DLD1 (cell line): ENCODE measurements around the gene MYO7B.

Source experiments
- in situ Hi-C: cut with HindIII; loops from 2 replicates; pipeline ENCODE4 v1.10.0; 2017; ENCODE audit warnings: low sequenced_read_pairs

The MYO7B gene

DNA sequence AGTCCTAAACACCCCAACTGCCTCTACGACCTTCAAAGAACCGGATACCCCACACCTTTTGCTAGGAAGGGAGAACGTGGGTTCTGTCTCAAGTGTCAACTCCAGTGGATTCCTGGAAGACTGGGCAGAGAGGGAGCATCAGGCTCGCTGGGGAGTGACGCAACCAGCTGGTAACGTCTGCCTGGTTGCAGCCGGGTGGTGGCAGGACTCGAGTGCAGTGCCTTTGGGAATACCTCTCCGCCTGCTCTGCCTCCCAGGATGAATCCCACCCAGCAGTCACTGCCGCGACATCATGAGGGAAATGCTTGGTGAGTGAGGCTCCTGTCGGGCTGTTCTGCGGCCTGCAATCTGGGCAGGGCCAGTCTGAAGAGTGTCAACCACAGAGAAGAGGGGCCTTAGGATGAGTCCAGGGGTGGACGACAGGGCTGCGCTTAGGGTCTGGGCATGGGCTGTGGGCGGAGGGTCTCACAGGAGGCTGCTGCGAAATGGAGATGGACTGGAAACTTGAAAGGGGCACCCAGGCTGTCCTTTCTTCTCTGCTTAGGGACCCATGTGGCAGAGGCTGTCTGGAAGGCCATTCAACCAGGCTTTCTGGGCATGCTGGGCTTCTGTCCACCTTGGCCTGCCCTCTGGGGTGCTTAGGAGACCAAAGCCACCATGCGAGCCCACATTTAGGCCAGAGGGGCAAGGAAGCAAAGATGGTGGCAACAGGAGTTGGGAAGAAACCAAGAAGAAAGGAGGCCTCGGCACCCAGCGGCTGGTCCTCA, 123.3 kb downstream of the MYO7B start:
- in situ Hi-C loops: no loop called here

DNA sequence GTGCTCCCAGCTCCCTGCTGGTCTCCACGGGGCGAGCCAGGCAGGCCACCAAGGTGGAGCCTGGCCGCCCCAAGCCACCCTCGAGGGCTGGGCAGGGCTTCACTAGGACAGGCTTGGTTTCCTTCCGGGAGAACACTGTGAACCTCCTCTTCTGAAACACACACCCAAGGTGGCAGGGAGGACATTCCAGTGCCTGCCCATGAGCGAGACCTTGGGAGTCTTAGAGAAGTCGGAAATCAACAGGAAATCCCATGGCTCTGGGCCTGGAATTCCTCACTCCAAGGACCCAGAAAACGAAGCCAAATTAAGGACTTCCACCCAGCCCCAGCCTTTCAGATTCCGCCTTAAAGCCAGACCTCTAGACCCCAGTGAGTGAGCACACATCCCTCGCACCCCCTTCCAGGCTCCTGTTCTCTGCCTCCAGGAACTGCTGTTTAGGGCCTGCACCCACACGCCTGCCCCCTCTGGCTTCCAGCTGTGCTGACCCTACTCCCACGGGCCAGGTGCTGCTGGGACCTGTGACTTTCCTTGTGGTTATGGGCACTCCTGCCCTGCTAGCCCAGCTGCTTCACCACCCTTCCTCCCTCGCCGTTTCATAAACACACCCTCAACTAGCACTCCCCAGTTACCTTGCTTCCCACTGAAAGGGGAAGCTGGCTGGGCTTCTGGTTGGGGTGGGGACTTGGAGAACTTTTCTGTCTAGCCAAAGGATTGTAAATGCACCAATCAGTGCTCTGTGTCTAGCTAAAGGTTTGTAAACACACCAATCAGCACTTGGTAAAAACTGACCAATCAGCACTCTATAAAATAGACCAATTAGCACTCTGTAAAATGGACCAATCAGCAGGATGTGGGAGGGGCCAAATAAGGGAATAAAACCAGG, 124.2 kb downstream of the MYO7B start:
- in situ Hi-C loops: no loop called here

DNA sequence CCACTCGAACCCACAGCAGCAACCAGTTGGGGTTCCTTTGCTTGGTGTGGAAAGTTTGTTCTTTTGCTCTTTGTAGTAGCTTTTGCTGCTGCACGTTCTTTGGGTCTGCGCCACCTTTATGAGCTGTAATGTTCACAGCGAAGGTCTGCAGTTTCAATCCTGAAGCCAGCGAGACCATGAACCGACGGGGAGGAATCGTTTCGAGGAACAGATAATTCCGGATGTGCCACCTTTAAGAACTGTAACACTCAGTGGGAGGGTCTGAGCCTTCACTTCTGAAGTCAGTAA, 124.8 kb downstream of the MYO7B start:
- in situ Hi-C loops: no loop called here

DNA sequence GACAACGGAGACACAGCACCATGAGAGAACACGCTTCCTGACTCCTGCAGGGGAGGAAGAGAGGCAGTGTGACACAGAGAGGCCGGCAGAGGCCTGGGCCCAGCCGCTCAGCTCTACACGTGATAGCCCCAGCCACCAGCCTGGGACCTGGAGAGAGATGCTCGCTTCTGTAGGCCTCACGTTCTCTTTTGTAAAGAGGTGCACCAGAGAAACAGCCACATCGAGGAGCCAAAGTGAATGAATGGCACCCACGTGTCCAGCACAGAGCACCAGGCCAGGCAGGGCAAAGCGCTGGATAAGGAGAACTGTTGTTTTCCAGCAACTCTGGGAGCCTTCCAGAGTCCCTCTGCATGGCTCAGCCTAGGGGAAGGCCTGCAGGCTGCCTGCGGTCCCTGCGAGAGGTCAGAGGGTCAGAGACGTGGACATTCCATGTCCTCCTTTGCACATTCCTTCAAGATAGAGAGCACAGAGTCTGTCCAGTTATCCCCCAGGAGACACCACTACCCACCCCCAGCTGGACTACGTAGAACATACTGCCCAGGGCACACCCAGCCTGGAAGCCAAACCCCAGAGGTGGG, 125.7 kb downstream of the MYO7B start:
- in situ Hi-C loops: no loop called here

DNA sequence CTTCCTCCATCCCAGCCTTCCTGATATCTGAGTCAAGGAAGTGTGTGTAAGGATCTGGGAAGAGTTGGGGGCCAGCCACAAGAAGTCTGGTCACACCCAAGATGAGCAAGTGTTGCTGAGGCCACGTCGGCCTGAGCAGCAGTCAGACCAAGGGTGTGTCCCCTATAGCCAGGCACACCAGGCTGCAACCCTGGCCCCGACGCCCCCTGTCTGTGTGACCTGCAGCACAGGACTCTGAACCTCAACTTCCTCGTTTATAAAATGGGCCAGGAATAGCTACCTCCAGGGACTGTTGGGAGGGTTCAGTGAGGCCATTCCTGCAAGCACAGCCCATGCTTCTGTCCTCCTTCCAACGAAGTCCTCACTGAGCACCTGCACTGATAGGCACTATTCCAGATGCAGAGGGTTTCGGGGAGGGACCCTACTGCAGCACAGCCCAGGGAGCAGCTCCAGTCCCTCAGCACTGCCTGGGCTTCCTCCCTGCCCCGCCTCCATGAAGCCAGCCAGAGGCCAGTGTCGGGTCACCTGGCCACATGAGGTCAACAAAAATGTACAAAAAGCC, 126.5 kb downstream of the MYO7B start:
- in situ Hi-C loops: no loop called here

DNA sequence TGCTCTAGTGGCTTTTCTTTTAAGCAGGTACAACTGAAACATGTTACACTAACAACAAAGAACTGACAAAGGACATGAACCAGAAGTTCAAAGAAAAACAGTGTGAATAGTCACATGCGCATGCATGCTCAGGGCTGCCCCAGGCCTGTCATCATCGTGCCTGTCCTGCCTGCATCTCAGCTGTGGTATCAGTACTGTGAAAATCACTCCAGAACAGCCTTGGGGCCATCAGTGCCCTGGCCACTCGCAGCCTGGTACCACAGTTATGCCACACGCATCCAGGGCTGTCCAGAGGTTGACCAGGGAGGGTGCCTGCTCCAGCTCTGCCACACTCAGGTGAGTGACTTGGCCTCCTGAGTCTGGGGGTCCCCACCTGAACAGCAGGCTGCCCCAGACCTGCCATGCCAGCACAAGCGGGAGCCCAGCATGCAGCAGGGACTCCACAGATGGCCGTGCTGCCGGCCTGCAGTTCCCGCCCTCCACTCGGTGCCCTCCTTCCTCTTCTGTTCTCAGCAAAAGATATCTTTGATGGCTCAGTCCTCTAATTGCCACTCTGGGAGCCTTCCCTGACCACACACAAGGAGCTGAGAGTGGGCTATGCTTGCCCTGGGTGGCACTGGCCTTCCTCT, 127.6 kb downstream of the MYO7B start:
- in situ Hi-C loops: no loop called here

DNA sequence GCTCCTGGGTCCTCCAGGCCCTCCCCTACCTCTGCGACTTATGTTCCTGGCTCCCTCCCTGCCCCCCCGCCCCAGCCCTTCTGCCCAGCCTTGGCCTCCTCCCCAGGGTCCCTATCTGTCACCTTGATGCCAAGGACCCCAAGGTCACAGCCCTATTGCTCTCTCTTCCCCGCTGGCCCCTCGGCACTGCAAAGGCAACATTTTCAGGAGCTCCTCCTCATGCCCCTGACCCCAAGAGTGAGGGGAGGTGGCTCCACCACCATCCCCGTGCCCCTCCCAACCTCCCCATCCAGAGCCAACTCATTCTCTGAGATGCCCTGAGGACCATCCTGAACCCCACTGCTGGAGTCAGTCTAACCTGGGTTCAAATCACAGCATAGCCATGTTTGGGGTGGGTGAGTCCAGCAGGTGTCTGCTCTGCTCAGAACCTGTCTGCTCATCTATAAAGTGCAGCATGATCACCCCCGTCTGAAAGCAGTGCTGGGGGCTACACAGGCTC, 128.1 kb downstream of the MYO7B start:
- in situ Hi-C loops: no loop called here

DNA sequence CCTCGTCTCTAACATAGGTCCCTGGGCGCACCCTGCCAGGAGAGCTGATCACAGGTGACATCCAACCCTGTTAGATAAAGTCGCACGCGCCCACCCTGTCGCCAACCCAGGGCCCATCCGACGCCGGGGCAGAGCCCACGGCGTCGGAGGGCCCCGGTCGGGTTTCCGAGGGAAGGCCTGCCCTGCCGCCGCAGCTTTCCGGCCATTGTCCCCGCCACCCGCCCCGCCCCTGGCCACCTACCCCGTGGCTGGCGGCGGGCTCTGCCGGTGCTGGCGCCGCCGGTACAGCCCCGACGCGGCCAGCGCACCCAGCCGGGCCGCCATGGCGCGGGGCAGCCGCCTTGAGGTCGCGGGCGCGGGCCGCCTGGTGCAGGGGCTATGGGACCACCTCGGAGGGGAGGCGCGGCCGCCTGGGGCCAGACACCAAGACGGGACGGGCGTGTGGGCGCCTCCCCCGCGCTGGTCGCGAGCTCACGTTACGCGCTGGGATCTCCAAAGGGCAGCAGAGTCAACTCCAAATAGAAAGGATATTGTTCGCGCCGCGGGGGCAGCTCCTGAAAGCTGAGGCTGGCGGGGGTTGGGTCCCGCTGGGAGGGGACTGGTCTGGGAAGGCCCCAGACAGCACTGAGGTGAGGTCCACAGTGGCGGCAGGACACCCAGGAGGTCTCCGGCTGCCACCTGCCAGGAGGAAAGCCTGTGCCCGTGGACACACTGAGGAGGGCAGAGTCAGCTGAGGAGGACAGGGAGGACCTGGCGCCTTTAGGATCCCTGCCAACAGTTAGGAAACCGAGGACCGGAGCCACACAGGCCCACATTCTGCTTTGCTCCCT, 128.8 kb downstream of the MYO7B start:
- in situ Hi-C loops: no loop called here

DNA sequence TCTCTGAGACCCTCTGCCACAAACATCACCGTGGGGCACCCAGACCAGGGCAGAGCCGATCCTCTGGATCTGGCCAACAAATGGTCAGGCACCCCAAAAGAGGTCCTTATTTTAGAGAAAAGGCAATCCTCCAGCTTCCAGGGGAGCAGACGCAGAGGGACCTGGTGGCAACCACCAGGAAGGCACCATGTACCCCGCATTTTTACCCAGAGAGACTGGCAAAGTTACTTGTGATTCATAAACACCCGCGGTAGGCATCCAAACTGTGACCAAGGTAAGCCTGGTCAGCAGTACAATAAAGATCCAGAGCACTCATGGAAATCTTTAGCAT, 129.4 kb downstream of the MYO7B start:
- in situ Hi-C loops: no loop called here

DNA sequence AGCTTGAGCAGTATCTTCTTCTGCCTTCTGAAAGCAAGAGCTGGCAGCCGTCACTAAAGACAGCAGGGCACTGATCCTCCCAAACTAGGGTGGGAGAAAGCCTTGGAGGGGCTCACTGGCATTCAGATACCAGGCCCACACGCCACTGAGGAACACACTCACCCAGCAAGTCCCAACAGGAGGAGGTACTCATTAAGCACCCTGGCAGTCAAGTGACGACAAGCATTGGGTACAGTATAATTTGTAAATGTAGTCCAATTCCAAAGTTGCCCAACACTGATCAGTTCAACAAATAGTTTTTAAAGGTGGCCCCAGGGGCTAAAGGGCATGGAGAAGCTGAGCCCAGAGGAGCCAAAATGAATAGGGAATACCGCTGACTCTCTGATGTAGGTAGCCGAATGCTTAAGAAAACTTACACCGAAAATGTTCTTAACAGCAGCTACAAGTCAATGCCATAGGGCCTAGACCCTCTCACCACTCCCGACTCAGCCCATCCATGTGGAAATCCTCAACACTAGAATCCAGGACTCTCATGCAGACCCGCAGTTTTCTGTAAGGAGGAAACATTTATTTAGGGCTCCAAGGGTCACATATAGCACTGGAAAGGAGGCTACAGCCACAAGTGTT, 129.9 kb downstream of the MYO7B start:
- in situ Hi-C loops: no loop called here

DNA sequence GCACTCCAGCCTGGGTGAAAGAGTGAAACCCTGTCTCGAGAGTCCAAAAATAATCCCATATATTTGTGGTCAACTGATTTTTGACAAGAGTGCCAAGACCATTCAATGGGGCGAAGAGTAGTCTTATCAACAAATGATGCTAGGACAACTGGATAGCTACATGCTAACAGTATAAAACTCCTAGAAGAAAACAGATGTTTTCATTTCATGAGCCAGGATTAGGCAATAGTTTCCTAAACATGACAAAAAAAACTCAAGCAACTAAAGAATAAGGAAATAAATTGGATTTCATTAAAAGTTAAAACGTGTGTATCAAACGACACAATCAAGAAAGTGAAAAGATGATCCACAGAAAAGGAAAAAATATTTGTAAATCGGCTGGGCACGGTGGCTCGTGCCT, 133.6 kb downstream of the MYO7B start:
- in situ Hi-C loops: no loop called here

DNA sequence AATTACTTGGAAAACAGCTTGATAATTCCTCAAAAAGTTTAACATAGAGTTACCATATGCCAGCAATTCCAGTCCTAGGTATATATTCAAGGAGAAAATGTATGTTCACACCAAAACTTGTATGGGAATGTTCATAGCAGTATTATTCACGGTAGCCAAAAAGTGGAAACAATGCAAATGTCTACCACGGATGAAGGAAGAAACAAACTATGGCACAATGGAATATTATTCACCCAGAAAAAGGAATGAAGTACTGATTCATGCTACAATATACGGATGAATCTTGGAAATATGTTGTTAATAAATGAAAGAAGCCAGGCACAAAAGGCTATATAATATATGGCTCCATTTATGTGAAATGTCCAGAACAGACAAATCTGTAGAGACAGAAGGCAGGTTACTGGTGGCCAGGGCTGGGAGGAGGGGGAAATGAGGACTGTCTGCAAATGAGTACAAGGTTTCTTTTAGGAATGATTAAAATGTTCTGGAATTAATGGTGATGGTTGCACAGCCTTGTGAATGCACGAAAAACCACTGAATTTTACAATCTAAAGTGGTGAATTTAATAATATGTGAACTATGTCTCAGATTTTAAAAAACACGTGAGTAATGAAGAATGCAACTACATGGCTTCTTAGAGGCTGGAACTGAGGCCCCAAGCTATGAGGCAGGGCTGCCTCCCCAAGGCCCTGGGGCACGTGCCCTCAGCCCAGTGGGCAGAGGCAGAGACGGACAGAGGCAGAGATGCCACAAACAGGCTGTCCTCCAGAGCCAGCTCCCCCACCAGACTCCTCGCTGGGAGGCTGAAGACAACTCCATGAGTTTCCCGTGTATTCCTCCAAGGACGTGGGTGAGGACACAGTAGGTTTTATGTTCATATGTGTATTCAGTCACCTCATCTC, 134.8 kb downstream of the MYO7B start:
- in situ Hi-C loops: no loop called here

DNA sequence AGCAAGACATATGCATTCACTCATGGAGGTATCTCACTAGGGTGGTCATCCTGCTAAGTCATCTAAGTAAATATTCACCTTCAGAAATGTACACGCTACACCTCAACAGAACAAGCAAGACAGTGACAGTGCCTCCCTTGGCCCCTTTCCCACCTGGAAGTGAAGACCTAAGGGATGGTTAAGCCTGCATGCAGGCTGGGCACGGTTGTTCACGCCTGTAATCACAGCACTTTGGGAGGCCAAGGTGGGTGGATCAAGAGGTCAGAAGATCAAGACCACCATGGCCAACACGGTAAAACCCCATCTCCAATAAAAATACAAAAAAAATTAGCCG, 135.4 kb downstream of the MYO7B start:
- in situ Hi-C loops: no loop called here

DNA sequence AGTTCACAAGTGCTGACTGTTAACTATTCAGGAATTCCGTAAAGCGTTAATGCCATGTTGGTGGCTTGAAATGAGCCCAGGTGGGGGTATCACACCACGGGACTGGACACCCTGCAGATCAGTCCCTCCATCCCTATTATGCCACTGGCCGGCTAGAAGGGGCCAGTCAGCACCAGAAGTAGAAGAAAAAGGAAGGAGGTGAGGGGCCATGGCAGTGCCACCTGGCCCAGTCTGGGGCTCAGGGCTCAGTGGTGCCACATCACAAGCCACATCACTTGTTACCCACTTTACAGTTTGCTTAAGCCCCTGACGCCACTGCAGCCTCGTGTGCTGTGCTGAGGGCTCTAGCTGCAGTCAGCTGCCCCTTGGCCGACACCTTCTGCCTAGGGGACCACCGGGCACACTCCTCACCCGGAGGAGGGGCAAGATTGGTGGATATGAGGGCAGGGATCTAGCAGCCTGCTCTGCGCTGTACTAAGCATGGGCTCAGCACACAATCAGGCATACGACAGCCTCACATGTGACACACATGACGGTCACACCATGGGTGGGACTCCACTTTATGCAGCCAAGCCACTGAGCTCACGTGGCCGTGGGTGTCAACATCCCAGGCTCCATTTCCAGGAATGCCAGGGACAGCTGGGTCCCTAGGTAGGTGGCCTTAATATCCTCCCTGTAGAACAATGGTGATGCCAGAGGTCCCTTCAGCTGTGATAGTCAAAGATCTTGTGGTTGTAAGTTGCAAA, 136.2 kb downstream of the MYO7B start:
- in situ Hi-C loops: no loop called here

DNA sequence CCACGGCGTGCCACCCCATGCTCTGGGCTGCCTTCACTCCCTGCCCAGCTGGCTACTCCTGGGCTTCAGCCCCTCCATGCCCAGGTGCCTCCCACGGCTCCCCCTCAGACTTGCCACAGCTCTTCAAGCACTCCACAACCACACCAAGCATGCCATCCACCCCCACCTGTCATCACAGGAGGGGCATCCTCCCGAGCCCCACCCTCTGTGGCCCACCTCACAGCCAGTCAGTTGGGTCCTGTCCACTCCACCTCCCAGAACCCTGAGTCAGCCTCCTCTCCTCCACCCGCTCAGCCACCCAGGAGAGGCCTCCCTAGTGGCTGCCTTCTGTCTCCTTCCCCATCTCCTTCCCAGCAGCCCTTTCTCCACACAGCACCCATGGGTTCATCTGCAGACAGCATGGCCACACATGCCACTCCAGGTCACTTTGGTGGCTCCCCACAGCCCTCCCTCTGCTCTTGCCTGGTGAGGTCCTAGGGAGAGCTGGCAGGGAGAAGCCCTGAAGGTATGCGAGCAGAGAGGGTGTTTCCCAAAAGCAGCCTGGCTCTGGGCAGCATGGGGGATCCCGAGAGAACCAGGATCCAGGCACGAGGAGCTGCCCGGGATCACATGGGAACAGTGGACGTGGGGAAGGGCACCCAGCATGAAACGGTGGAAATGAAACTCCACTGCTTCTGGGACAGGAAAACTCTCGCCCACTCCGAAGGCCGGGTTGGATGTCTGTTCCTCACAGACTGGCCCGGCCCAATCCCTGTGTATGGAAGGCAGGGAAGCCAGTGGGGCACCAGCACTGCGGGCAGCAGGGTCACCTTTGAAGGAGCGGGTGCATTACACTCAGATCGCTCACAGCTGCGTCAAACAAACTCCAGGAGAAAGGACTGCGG, 137.1 kb downstream of the MYO7B start:
- in situ Hi-C loops: no loop called here

DNA sequence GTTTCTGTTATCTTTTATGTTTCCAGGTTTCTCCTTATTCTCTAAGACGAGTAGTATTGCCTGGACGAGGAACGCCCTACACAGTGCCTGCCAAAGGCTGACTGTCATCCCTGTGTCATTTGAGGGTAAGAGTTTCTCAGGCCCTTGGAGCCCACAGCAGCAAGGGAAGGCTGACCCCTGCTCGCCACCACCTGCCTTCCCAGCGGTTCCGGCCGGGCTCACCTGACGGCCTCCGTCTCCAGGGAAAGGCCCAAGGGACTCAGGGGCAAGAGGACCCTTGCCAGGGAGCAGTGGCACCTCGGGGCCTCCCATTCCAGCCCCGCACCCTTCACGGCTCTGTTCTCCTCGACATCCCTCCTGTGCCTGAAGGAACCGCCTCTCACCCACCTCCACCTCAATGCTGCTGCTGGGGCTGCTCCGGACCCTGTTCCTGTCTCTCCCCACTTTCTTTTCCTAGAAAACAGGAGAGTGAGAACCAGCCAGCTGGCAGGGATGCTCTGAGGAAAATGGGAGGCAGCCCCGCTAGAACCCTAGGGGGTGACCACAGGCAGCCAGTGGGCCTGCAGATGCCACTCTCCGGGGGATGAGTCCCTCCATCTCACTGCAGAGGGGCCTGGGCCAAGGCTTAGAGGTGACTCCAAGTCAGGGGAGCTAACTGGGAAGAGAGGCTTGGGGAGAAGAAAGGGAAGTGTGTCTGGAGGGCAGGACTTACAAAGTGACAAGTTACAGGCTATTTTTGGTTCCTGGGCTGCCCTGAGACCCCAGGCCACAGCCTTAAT, 138.0 kb downstream of the MYO7B start:
- in situ Hi-C loops: no loop called here
